K562 (cell line): ENCODE results near the gene TMEM200A. TPM values are rescaled to one million over a fixed set of nuclear protein-coding genes. Genes with fewer than 3 reads are reported as not detected.

Source experiments
- ATAC-seq: fragments of 200-7000 bp; cut with Tn5 transposase; 3 replicates; pipeline ENCODE4 v1.9.1; 2020; ENCODE audit warnings: moderate library complexity
- BruUV-seq: library from RNA; stranded (reverse); fragments of 400-500 nt; replicated peaks from 2 replicates; lab custom pipeline; 2021; lab: Mats Ljungman, UMichigan
- CTCF ChIA-PET: fragments of 300-600 bp; formaldehyde crosslinking; extraction: SDS; loops from one replicate; lab custom pipeline; 2021; ENCODE audit warnings: low intra/inter-chr PET ratio; lab: Yijun Ruan, JAX
- POLR2A ChIA-PET: fragments of 300-600, 350-650 bp; sonication (Branson Sonifier 250); formaldehyde crosslinking; extraction: SDS; loops from one replicate; lab custom pipeline; 2021; ENCODE audit warnings: antibody characterized with exemption, inconsistent platforms; lab: Yijun Ruan, JAX
- DNase-seq, 4 experiments: peaks; one replicate each; pipeline versions ENCODE4 v3.0.0 to v3.0.0-alpha.2; 2011 to 2018; ENCODE audit warnings: low spot score in 3 of 4, mixed read lengths in 3 of 4; ENCODE audit errors: extremely low read depth in 1 of 4
- FAIRE-seq: peaks from 2 replicates; lab custom pipeline; 2011; peaks lifted over from hg19 to GRCh38; lab: Jason Lieb, UNC
- H2AFZ ChIP-seq: 2 replicates; pipeline ENCODE4 v1.6.0; 2011; ENCODE audit warnings: low read depth, low read length, control low read depth, inconsistent platforms
- H3K27ac ChIP-seq: fragments of 200-600 bp; 3 replicates; pipeline ENCODE4 v1.8.0; 2011; ENCODE audit warnings: low read depth, mild to moderate bottlenecking, control low read depth, inconsistent platforms, low read length, moderate library complexity, mixed read lengths; ENCODE audit errors: extremely low read depth
- H3K27me3 ChIP-seq, 2 experiments: fragments of 300-600 bp in 1 of 2; 2 replicates in 1 of 2; 3 replicates in 1 of 2; pipeline versions ENCODE4 v1.6.0 to v1.8.0; 2011; ENCODE audit warnings: inconsistent platforms in 2 of 2, low read length in 2 of 2, mild to moderate bottlenecking in 1 of 2, mixed read lengths in 1 of 2, moderate library complexity in 1 of 2; ENCODE audit not compliant: control insufficient read depth in 2 of 2, insufficient read depth in 2 of 2
- H3K36me3 ChIP-seq: fragments of 300-600 bp; 3 replicates; pipeline ENCODE4 v1.8.0; 2011; ENCODE audit warnings: mild to moderate bottlenecking, low read length, inconsistent platforms; ENCODE audit not compliant: control insufficient read depth, insufficient read depth
- H3K4me1 ChIP-seq, 2 experiments: fragments of 200-600 bp in 1 of 2; replicated peaks in 1 of 2; 2 replicates in 1 of 2; 3 replicates in 1 of 2; pipeline versions ENCODE4 v1.5.1 to v1.8.0; 2011; ENCODE audit warnings: inconsistent platforms in 2 of 2, low read length in 2 of 2, mild to moderate bottlenecking in 1 of 2, mixed read lengths in 1 of 2, moderate library complexity in 1 of 2; ENCODE audit not compliant: control insufficient read depth in 2 of 2, insufficient read depth in 2 of 2
- H3K4me2 ChIP-seq: 2 replicates; pipeline ENCODE4 v1.6.1; 2011; ENCODE audit warnings: low read length, control low read depth, inconsistent platforms, mixed read lengths; ENCODE audit not compliant: insufficient read depth
- H3K4me3 ChIP-seq: fragments of 200-600 bp; sonication (generic), shearing (Covaris generic); 2 replicates; pipeline ENCODE4 v1.5.1; 2016; ENCODE audit warnings: control low read depth, inconsistent platforms
- H3K79me2 ChIP-seq: fragments of 200-600 bp; 3 replicates; pipeline ENCODE4 v1.8.0; 2011; ENCODE audit warnings: low read length, inconsistent platforms; ENCODE audit not compliant: control insufficient read depth, insufficient read depth
- H3K9ac ChIP-seq, 2 experiments: 2 replicates each; pipeline versions ENCODE4 v1.6.0 to v1.6.1; 2011; ENCODE audit warnings: low read depth in 2 of 2, low read length in 2 of 2, control low read depth in 1 of 2, inconsistent platforms in 1 of 2, mild to moderate bottlenecking in 1 of 2, mixed read lengths in 1 of 2; ENCODE audit not compliant: insufficient read depth in 1 of 2
- H3K9me1 ChIP-seq: one replicate; pipeline ENCODE4 v1.6.0; 2011; ENCODE audit warnings: inconsistent platforms, mild to moderate bottlenecking, low read length, moderate library complexity; ENCODE audit not compliant: control insufficient read depth, insufficient read depth
- H3K9me3 ChIP-seq: replicated peaks from 2 replicates; pipeline ENCODE4 v1.5.1; 2011; ENCODE audit warnings: low read depth, low read length, inconsistent platforms; ENCODE audit not compliant: control insufficient read depth, insufficient read depth
- H4K20me1 ChIP-seq: replicated peaks from 2 replicates; pipeline ENCODE4 v1.6.1; 2011; ENCODE audit warnings: low read length, inconsistent platforms, mixed read lengths; ENCODE audit not compliant: control insufficient read depth, insufficient read depth
- BCLAF1 ChIP-seq, 2 experiments: fragments of 450-650 bp in 1 of 2; IDR thresholded peaks; 2 replicates each; pipeline ENCODE4 v1.6.1; 2011 to 2017; ENCODE audit warnings: low read depth in 2 of 2, antibody characterized with exemption in 1 of 2, borderline replicate concordance in 1 of 2, low read length in 1 of 2, mild to moderate bottlenecking in 1 of 2, mixed read lengths in 1 of 2; ENCODE audit not compliant: control insufficient read depth in 1 of 2
- CBFA2T2 ChIP-seq: fragments of 450-650 bp; conservative IDR thresholded peaks from 2 replicates; pipeline ENCODE4 v1.6.1; 2017; ENCODE audit warnings: mild to moderate bottlenecking
- HEY1 ChIP-seq: fragments of 250-450 bp; sonication (Bioruptor Pico); IDR thresholded peaks from 2 replicates; pipeline ENCODE4 v1.5.0; 2020; ENCODE audit warnings: mild to moderate bottlenecking, moderate library complexity, borderline replicate concordance
- ILF3 ChIP-seq: fragments of 450-650 bp; IDR thresholded peaks from 2 replicates; pipeline ENCODE4 v1.6.1; 2018; ENCODE audit warnings: antibody characterized with exemption, mild to moderate bottlenecking, moderate library complexity, borderline replicate concordance
- KAT8 ChIP-seq: fragments of 450-650 bp; IDR thresholded peaks from 2 replicates; pipeline ENCODE4 v1.6.1; 2016; ENCODE audit warnings: low read depth, mild to moderate bottlenecking
- MXI1 ChIP-seq: IDR thresholded peaks from 2 replicates; pipeline ENCODE4 v1.6.1; 2011; ENCODE audit warnings: low read depth, mild to moderate bottlenecking, improper control_type of control experiment, low read length
- PRMT5 ChIP-seq: sonication (generic); formaldehyde crosslinking; IDR thresholded peaks from 2 replicates; pipeline ENCODE4 v1.5.0; 2020; ENCODE audit warnings: missing genetic modification reagents
- SRSF1 ChIP-seq: fragments of 200-400 bp; formaldehyde crosslinking; IDR thresholded peaks from 2 replicates; pipeline ENCODE4 v1.6.1; 2017; ENCODE audit warnings: mild to moderate bottlenecking, low read depth, low read length, moderate library complexity
- THAP7 ChIP-seq: fragments of 250-450 bp; sonication (Bioruptor Pico); IDR thresholded peaks from 2 replicates; pipeline ENCODE4 v1.5.0; 2021
- ZNF133 ChIP-seq: fragments of 250-450 bp; sonication (Bioruptor Pico); IDR thresholded peaks from 2 replicates; pipeline ENCODE4 v1.4.0; 2020; ENCODE audit warnings: mild to moderate bottlenecking
- ZNF232 ChIP-seq: sonication (generic); formaldehyde crosslinking; IDR thresholded peaks from 2 replicates; pipeline ENCODE4 v1.8.0; 2022; ENCODE audit warnings: mild to moderate bottlenecking, missing genetic modification reagents
- ZNF398 ChIP-seq: fragments of 250-450 bp; sonication (Bioruptor Pico); IDR thresholded peaks from 2 replicates; pipeline ENCODE4 v1.8.0; 2021; ENCODE audit warnings: moderate library complexity, mild to moderate bottlenecking, inconsistent platforms
- WGBS: fragments of 100-300 bp; shearing (Covaris generic); methylation state at CpG from one replicate; pipeline ENCODE4 v1.1.6; 2016; ENCODE audit warnings: low coverage, mixed read lengths; ENCODE audit not compliant: insufficient coverage; ENCODE audit errors: missing lambda C conversion rate; 5-methylcytosine and 5-hydroxymethylcytosine counted together
- in situ Hi-C: fragments of 300-500 bp; cut with MboI; formaldehyde crosslinking; loops from 4 replicates; pipeline ENCODE4 v1.15.0; 2018; ENCODE audit warnings: inconsistent platforms, mixed read lengths
- intact Hi-C: fragments of 100-400 bp; cut with micrococcal nuclease; formaldehyde crosslinking; loops from 2 replicates; pipeline ENCODE4 v1.14.2; 2022
- polyA plus RNA-seq, 8 experiments: library from polyadenylated mRNA; depleted of rRNA in 4 of 8; stranded (reverse) in 5 of 8; unstranded in 3 of 8; fragments of >200 nt; fragmentation: Nextera tagmentation in 2 of 8; fragmentation: Illumina TruSeq in 1 of 8; extraction: Ambion mirVana in 2 of 8; extraction: Trizol in 1 of 8; gene quantifications; 2 replicates each; pipeline versions ENCODE4 v1.2.1 to v1.2.3, GENCODE V29; 2011 to 2014; ENCODE audit warnings: inconsistent platforms in 1 of 8, missing spikeins in 1 of 8
- total RNA-seq, 7 experiments: library from RNA; depleted of rRNA in 6 of 7; stranded (reverse); fragments of >200 nt in 6 of 7; fragmentation: Illumina TruSeq in 2 of 7; extraction: Trizol in 2 of 7; gene quantifications; 2 replicates each; pipeline versions ENCODE4 v1.2.1 to v1.2.3, GENCODE V29; 2011 to 2021; ENCODE audit warnings: low replicate concordance in 1 of 7
- TF ChIP-seq, protein P1 (sequence below): fragments of 450-650 bp; IDR thresholded peaks from 2 replicates; pipeline ENCODE4 v1.6.1; 2018; ENCODE audit warnings: mild to moderate bottlenecking, low read depth; ENCODE audit not compliant: partially characterized antibody

TMEM200A gene
- total and polyA plus RNA-seq, 9 of the 15 experiments (the other 6 are each of a cell fraction or from before 2014, with no cell fraction given) = 0.04 TPM; not detected in 8

DNA sequence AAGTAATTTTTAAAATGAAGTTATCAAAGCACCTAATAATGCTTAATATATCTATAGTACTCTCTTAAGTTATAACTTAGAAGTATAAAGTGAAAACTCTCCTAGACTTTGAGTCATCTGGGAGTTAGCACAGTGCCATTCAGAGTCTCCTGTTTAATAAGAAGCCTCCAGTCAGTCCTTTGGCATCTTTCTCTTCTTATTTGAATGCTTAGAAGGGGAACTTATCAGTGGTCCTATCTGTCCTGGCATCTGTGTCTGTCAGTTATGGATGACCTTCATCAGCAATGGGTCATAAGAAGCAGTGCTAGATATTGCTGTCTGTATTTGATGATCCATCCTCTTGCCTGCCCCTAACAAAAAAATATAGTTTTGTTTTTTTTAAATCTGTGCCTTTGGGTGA lies 15.2 kb downstream of the TMEM200A start (continued):
- no peak for TF ChIP-seq THAP7
- no peak for TF ChIP-seq ZNF133
- no peak for TF ChIP-seq ILF3
- no peak for TF ChIP-seq KAT8
- no peak for TF ChIP-seq CBFA2T2
- TF ChIP-seq MXI1 = no peak

- CTCF ChIA-PET = no interaction called here
- no peak for FAIRE-seq
- TF ChIP-seq PRMT5 (CRISPR knock-in tag) (no peak), BCLAF1 (IDR thresholded peaks at IDR 0.05; ENCODE audit: borderline replicate concordance in 1 of 2, control insufficient read depth in 1 of 2, low read depth in 2 of 2, low read length in 1 of 2) (no peak), ZNF232 (CRISPR knock-in tag) (no peak), HEY1 (CRISPR knock-in tag) (no peak), SRSF1 (no peak), ZNF398 (CRISPR knock-in tag) (no peak)
- TF ChIP-seq, protein P1, sequence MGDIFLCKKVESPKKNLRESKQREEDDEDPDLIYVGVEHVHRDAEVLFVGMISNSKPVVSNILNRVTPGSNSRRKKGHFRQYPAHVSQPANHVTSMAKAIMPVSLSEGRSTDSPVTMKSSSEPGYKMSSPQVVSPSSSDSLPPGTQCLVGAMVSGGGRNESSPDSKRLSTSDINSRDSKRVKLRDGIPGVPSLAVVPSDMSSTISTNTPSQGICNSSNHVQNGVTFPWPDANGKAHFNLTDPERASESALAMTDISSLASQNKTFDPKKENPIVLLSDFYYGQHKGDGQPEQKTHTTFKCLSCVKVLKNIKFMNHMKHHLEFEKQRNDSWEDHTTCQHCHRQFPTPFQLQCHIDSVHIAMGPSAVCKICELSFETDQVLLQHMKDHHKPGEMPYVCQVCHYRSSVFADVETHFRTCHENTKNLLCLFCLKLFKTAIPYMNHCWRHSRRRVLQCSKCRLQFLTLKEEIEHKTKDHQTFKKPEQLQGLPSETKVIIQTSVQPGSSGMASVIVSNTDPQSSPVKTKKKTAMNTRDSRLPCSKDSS = no peak
These were observed 15.9 kb downstream of the TMEM200A start for GRCh38 chr6:130381459-130382380.

More at GRCh38 chr6:130381459-130382380, 15.9 kb downstream of the TMEM200A start:
- in situ Hi-C loops (no loop called here), intact Hi-C loops (no loop called here)
- H3K27ac ChIP-seq = no peak overlapping the region
- no peak overlapping the region for H2AFZ ChIP-seq
- H3K4me2 ChIP-seq = no peak overlapping the region
- ATAC-seq = no peak
- no peaks in the 10 kb centered on the region for H3K9me1 ChIP-seq
- no peak overlapping the region for H3K9ac ChIP-seq
- no peaks in the 10 kb centered on the region for H3K4me1 ChIP-seq
- H3K36me3 ChIP-seq = no peaks in the 10 kb centered on the region
- H3K4me3 ChIP-seq = no peak overlapping the region
- no peaks in the 10 kb centered on the region for H3K79me2 ChIP-seq
- 1% methylated on average over 7 of the region's 7 CpGs for WGBS
- BruUV-seq = no TSS peak
- H3K27me3 ChIP-seq = no peaks in the 10 kb centered on the region
- DNase-seq = no peak
- no peaks in the 10 kb centered on the region for H3K9me3 ChIP-seq
- POLR2A ChIA-PET = no interaction called here
- no peaks in the 10 kb centered on the region for H4K20me1 ChIP-seq
